ENCODE data around the gene TMEM271.
"Not testable (repeated sequence)": the region's sequence is repeated elsewhere in the genome, so short reads cannot be mapped to it uniquely, and the experiment has no call there.

TMEM271 gene

DNA sequence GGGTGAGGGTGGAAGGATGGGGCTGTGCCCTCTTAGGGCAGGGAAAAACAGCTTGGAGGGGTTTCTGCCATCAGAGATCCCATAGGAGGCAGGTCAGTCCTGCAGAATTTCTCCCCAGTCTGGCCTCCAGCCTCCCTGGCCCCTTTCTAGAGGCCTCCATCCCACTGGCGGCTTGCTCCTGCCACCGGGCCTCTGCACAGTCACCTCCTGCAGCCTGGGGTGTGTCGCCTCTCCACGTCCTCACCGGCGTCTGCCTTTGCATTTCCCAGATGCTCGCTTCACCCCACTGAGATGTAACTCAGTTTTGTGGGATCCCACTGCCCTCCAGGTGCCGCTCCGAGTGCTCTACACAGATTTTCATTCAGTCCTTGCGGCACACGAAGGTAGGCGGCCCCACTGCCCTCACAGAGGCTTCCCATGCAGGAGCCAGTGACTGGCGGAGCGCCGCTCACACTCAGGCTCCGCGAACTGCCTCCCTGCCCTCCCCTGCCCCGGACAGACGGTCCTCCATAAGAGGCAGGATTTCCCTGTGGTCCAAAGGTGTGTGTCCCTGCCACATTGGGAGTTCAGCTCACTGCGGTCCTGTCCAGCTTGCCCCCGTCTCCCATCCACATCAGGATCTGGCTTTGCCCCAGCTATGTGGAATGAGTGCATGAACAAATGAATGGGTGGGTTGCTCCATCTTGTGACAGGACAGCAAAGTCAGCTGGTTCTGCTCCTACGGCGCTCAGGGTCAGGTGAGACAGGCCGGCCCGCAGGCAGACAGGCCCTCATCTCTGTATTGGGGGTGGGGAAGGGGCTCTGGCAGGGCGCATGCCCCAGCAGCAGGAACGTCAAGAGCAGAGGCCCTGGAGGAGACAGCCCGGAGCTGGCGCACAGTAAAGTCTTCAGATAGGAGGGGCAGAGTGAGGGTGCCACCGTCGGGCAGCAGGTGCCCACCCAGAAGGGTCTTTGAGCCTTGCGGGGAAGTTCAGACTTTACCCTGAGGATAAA is 2.7 kb upstream of the TMEM271 start:
- no peak for DNase-seq

- no peak for DNase-seq
Measured at GRCh38 chr4:577499-578450, 1.7 kb upstream of the TMEM271 start.

DNA sequence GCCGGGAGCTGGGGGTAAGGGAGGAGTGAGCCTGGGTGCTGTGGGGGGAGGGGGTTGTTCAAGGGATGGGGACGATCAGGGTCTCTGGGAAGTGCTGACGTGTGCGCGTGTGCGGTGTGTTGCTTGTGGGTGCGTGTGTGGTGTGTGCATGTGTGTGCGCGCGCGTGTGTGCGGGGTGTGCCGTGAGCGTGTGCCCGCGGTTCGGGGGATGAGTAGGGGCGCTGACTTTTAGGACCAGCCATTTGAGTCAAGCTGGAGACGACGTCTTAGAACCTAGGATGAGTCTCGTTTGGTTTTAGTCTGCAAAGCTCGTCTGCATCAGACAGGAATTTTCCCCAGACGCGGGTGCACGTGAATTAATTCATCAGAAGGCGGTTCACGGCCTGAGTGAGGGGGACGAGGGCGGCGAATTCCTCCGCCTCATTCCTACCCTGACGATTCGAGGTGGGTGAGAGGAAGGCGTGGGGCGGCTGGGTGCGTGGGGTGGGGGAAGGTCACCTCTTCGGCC is 950 bp upstream of the TMEM271 start:
- no peak for DNase-seq

- DNase-seq, result no peak
Measured at GRCh38 chr4:575281-576141, 584 bp downstream of the TMEM271 start.

DNA sequence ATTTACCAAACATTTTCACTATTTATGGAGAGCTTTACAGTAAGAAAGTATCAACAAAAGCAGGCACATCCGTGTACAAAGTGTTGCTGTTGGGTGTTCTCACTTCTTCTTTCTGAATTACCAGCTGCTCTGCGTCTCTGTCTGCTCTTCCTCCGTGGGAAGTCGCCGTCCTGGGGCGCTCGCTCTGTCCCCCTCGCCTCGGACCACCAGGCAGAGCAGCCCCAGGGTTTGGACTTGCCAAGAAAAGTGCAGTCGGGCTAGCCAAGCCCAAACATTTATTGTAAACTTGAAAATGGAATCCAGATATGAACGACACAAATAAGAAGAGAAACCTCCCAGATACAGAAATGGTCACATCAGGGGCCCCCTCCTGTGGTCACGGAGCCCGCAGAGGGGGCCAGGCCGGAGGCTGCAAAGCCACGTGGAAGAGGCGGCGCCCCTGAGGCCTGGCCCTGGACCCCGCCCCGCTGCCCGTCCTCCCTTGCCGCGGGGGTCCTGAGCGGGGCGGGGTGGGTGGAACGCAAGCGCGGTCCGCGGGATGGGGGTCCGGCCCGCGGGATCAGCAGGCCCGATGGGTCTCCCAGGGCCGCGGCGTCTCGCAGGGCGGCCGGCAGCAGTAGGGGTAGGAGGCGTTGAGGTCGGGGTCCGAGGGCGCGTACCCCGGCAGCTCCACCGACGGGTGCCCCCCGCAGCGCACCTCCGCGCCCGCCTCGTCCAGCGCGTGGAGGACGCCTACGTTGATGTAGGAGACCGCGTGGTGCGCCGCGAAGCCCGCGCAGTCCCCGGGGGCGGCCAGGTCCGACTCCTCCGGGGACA is 1.5 kb downstream of the TMEM271 start:
- no peak for DNase-seq

GRCh38 chr4:573122-573892 is 2.8 kb downstream of the TMEM271 start:
- DNase-seq, result no peak

DNA sequence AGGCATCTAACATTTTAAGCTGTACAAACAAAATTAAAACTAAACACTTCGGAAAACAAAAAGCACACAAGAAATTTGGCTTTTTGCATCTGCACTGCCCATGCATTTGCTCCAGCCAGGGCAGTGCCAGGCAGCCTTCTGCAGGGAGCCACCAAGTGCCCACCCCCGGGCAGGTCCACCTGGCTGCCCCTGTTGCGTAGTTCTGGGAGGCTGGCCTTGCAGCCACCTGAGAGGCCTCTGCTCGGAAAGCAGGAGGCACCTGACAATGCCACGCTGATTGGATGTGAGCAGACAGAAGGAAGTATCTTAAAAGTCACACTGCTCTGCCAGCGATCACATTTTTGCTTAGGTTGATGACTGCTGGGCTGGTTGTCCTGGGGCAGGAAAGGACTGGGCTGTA is 3.5 kb downstream of the TMEM271 start:
- no peak for DNase-seq

GRCh38 chr4:571838-572572 is 4.1 kb downstream of the TMEM271 start:
- DNase-seq, result no peak

GRCh38 chr4:570754-571153 is 5.3 kb downstream of the TMEM271 start:
- no peak for DNase-seq

GRCh38 chr4:569958-570667 is 6.0 kb downstream of the TMEM271 start:
- no peak for DNase-seq

DNA sequence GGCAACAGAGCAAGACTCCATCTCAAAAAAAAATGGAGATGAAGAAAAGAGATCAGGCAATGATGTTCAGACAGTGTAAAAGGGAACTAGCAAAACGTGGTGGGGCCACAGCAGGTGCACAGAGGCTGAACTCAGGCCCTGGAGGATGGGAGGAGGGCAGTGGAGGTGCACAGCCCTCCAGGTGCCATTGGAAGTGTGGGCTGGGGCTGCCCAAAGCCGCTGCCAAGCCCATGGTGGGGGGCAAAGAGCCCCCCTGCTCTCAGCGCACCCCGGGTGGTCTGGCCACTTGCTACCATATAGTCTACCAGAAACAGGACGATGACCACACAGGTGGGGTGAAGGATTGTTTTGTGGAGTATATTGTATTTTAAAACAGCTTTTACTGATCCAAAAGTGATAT is 7.1 kb downstream of the TMEM271 start:
- DNase-seq, result no peak

DNA sequence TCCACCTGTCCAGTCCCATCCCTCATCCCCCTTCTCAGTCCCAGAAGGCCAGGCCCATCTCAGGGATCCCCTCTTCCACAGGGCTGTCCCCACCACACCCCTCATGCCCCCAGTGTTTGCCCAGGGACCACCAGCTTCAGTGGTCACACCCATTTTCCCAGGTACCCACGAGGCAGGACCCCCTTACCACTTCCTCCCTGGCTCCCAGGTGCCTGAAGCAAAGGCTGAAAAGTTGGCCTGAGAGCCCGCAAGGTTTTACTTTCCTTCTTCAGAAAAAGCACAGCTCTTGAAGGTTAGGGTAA is 7.8 kb downstream of the TMEM271 start:
- no peak for DNase-seq

GRCh38 chr4:567457-568350 is 8.4 kb downstream of the TMEM271 start:
- no peak for DNase-seq

GRCh38 chr4:566508-567295 is 9.4 kb downstream of the TMEM271 start:
- no peak for DNase-seq

- no peak for DNase-seq
Measured at GRCh38 chr4:566035-566434, 10.1 kb downstream of the TMEM271 start.

- not testable (repeated sequence) for DNase-seq
Measured at GRCh38 chr4:565614-566013, 10.5 kb downstream of the TMEM271 start.

DNA sequence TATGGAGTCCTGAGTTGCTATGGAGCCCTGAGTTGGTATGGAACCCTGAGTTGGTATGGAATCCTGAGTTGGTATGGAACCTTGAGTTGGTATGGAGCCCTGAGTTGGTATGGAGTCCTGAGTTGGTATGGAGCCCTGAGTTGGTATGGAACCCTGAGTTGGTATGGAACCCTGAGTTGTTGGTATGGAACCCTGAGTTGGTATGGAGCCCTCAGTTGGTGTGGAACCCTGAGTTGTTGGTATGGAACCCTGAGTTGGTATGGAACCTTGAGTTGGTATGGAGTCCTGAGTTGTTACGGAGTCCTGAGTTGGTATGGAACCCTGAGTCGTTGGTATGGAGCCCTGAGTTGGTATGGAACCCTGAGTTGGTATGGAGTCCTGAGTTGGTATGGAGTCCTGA is 13.6 kb downstream of the TMEM271 start:
- not testable (repeated sequence) for DNase-seq
